GM12892 (cell line): ENCODE data around the gene PCDHB3.
"Not testable (repeated sequence)": the region's sequence is repeated elsewhere in the genome, so short reads cannot be mapped to it uniquely, and the experiment has no call there.

Experiments
- DNase-seq: peaks from one replicate; pipeline ENCODE4 v3.0.0; 2011; ENCODE audit not compliant: insufficient read length
- FAIRE-seq: peaks from 2 replicates; lab custom pipeline; 2011; peaks lifted over from hg19 to GRCh38; lab: Jason Lieb, UNC
- POLR2A ChIP-seq: IDR thresholded peaks from 2 replicates; pipeline ENCODE4 v1.6.1; 2011; ENCODE audit warnings: low read depth, low read length, control low read depth
- POLR2AphosphoS5 ChIP-seq: IDR thresholded peaks from 2 replicates; pipeline ENCODE4 v1.6.1; 2011; ENCODE audit warnings: low read depth, low read length, control low read depth
- TAF1 ChIP-seq: IDR thresholded peaks from 2 replicates; pipeline ENCODE4 v1.6.1; 2011; ENCODE audit warnings: low read depth, mild to moderate bottlenecking, control low read depth, low read length, borderline replicate concordance

The PCDHB3 gene

DNA sequence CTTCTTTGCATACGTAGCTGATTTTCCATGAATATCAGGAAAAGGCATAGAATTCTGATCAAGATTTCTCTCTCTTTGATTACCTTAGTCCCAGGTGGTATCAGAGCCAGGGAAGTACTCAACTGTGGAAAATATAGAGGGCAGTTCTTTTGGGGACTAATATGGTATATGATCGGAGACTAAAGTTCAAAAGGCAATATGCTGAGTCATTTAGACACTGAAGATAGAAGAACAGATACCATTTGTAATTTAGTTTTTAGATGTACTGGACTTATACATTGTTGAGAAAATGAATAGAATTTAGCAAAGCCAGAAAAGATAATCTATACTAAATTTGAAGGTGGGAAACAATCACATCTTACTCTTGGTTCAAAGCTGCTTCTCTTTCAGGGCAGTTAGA, 5.1 kb downstream of the PCDHB3 start:
- TF ChIP-seq POLR2A (no peak), TAF1 (no peak), POLR2AphosphoS5 (no peak)
- FAIRE-seq, result no peak
- DNase-seq, result no peak

DNA sequence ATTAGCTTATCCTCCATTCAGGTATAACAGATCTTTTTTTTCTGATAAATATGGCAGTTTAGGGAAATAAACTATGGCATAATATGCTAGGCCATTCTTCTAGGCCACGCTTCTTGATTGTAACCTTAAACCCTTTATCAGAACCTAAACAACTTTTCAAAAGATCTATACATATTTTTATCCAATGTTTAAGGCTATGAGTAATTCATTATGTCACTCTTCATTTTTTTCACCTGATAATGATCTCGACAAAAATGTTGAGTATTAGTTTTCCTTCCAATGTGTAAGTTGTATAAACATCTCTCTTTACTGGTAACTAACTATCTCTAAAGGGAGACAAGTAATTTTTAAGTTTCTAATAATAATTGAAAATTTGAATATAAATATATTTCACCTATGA, 19.0 kb downstream of the PCDHB3 start:
- FAIRE-seq (no peak), DNase-seq (no peak)
- TF ChIP-seq POLR2A, result no peak
- no peak for TF ChIP-seq TAF1
- TF ChIP-seq POLR2AphosphoS5, result no peak

DNA sequence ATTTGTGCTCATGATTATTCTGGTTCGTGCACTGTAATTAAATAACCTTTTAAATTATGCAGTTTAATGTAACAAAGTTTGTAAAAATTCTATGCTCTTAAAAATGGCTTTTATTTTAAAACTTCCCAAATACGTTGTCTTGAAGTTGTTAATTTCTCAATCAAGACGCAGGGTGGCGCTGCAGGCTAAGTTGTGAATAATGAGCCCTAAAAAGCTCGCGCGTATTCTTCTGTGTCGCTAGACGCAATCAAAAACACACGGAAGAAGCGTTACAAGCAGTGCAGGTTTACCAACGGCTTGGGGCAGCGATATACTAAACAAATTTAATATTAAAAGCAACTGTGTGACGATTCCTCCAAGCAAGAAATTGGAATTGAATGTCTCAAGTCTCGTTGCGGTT, 21.3 kb downstream of the PCDHB3 start, which contains the start of gene PCDHB4:
Gene PCDHB4 (plus strand): TSS at position 256 of the 400 bp plus-strand sequence. CDS start 181 bp downstream, outside the sequence.
- FAIRE-seq (no peak), DNase-seq (no peak)
- no peak for TF ChIP-seq TAF1
- no peak for TF ChIP-seq POLR2AphosphoS5
- no peak for TF ChIP-seq POLR2A

DNA sequence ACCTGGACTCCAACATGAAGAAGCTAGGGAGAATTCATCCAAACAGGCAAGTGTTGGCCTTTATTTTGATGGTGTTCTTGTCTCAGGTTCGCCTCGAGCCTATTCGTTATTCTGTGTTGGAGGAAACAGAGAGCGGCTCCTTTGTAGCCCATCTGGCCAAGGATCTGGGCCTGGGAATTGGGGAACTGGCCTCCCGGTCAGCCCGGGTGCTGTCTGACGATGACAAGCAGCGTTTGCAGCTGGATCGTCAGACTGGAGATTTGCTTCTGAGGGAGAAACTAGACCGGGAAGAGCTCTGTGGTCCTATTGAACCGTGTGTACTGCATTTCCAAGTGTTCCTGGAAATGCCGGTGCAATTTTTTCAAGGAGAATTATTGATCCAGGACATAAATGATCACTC, 21.7 kb downstream of the PCDHB3 start:
- no peak for DNase-seq
- no peak for TF ChIP-seq POLR2AphosphoS5
- no peak for TF ChIP-seq POLR2A
- no peak for TF ChIP-seq TAF1
- FAIRE-seq, result no peak

DNA sequence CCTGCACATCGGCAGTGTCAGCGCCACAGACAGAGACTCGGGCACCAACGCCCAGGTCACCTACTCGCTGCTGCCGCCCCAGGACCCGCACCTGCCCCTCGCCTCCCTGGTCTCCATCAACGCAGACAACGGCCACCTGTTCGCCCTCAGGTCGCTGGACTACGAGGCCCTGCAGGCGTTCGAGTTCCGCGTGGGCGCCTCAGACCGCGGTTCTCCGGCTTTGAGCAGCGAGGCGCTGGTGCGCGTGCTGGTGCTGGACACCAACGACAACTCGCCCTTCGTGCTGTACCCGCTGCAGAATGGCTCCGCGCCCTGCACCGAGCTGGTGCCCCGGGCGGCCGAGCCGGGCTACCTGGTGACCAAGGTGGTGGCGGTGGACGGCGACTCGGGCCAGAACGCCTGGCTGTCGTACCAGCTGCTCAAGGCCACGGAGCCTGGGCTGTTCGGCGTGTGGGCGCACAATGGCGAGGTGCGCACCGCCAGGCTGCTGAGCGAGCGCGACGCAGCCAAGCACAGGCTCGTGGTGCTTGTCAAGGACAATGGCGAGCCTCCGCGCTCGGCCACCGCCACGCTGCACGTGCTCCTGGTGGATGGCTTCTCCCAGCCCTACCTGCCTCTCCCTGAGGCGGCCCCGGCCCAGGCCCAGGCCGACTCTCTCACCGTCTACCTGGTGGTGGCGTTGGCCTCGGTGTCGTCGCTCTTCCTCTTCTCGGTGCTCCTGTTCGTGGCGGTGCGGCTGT, 23.3 kb downstream of the PCDHB3 start:
- DNase-seq, FAIRE-seq: not testable (repeated sequence)

DNA sequence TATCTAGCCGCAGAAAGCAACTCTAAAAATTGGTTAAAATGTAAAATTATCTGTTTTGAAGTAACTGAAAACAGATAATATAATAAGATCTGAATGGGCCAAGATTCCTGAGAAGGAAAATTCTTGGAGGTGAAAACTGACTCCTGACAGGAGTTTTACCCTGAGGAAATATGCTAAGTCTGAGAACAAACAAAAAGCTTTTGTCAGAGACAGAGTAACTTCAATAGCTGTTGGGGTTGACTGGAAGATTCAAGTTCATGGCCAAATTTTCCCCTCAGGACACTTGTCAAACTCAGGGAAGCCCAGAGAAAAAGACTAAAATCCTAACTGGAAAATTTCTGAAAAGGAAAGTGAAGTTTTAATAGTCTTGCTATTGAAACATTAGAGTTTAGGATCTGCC, 27.0 kb downstream of the PCDHB3 start:
- FAIRE-seq, result no peak
- TF ChIP-seq POLR2AphosphoS5, result no peak
- no peak for TF ChIP-seq POLR2A
- no peak for TF ChIP-seq TAF1

DNA sequence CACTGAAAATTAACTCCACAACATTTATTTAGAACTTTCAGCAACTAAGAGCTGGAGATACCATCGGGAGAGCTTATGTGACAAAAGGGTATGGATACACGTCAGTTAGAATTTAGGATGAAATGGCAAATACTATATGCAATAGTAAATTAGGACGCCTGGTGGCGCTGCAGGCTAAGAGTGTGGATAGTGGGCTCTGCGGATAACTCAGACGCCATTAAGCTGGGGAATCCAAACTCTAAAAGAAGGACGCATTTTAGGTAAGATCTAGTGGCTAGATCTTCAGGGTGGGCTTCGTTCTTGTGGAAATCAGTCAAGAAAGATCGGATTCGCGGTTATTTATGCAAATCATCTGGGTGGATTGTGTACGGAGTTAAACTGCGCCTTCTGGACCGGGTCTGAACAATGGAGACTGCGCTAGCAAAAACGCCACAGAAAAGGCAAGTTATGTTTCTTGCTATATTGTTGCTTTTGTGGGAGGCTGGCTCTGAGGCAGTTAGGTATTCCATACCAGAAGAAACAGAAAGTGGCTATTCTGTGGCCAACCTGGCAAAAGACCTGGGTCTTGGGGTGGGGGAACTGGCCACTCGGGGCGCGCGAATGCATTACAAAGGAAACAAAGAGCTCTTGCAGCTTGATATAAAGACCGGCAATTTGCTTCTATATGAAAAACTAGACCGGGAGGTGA, 34.9 kb downstream of the PCDHB3 start, which contains the start of gene PCDHB5:
Gene PCDHB5 (plus strand): TSS at position 177 of the 688 bp plus-strand sequence. CDS start 229 bp downstream, at position 406.
- DNase-seq (no peak), FAIRE-seq (no peak)

More for the DNA sequence above, 27.0 kb downstream of the PCDHB3 start:
- no peak for DNase-seq

DNA sequence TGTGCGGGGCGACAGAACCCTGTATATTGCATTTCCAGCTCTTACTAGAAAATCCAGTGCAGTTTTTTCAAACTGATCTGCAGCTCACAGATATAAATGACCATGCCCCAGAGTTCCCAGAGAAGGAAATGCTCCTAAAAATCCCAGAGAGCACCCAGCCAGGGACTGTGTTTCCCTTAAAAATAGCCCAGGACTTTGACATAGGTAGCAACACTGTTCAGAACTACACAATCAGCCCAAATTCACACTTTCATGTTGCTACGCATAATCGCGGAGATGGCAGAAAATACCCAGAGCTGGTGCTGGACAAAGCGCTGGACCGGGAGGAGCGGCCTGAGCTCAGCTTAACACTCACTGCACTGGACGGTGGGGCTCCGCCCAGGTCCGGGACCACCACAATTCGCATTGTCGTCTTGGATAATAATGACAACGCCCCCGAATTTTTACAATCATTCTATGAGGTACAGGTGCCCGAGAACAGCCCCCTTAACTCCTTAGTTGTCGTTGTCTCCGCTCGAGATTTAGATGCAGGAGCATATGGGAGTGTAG, 35.5 kb downstream of the PCDHB3 start:
- TF ChIP-seq POLR2A (no peak), POLR2AphosphoS5 (no peak), TAF1 (no peak)
- DNase-seq, result no peak
- no peak for FAIRE-seq

More for the DNA sequence above, 34.9 kb downstream of the PCDHB3 start, which contains the start of gene PCDHB5:
- TF ChIP-seq TAF1 (no peak), POLR2AphosphoS5 (no peak)

DNA sequence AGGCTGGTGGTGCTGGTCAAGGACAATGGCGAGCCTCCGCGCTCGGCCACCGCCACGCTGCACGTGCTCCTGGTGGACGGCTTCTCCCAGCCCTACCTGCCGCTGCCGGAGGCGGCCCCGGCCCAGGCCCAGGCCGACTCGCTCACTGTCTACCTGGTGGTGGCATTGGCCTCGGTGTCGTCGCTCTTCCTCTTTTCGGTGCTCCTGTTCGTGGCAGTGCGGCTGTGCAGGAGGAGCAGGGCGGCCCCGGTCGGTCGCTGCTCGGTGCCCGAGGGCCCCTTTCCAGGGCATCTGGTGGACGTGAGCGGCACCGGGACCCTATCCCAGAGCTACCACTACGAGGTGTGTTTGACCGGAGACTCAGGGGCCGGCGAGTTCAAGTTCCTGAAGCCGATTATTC, 37.1 kb downstream of the PCDHB3 start:
- FAIRE-seq, DNase-seq: not testable (repeated sequence)

DNA sequence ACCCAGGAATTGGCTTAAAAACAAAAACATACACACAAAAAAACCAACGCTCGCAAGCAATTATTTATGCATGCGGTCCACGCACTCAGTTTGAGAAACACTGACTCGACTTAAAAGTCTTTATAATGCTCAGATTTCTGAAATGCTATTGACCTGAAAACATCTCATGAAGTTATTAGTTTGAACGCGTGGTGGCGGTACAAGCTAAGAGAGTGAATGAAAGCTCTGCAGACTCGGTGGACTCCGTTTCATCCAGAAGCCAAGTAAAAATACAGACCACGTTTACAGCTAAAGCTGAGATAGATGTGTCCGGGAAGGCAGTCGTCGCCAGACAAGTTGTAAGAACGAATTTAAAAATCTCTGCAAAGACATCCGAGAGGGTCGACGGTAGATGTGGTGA, 49.5 kb downstream of the PCDHB3 start, which contains the start of gene PCDHB6:
Gene PCDHB6 (plus strand): TSS at position 246 of the 400 bp plus-strand sequence. CDS start 201 bp downstream, outside the sequence.
- DNase-seq (no peak), FAIRE-seq (no peak)
- no peak for TF ChIP-seq POLR2A
- no peak for TF ChIP-seq POLR2AphosphoS5
- TF ChIP-seq TAF1, result no peak

DNA sequence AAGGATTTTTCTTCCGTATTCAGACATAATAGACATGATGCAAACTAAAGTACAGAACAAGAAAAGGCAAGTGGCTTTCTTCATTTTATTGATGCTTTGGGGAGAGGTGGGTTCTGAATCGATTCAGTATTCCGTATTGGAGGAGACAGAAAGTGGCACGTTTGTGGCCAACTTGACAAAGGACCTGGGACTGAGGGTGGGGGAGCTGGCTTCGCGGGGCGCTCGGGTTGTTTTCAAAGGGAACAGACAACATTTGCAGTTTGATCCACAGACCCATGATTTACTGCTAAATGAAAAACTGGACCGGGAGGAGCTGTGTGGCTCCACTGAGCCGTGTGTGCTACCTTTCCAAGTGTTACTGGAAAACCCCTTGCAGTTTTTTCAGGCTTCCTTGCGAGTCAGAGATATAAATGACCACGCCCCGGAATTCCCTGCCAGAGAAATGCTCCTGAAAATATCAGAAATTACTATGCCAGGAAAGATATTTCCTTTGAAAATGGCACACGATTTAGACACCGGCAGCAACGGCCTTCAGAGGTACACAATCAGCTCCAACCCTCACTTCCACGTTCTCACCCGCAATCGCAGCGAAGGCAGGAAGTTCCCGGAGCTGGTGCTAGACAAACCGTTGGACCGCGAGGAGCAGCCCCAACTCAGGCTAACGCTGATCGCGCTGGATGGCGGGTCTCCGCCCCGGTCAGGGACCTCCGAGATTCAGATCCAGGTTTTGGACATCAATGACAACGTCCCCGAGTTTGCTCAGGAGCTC, 50.1 kb downstream of the PCDHB3 start:
- no peak for FAIRE-seq
- TF ChIP-seq POLR2A, result no peak
- TF ChIP-seq TAF1, result no peak
- TF ChIP-seq POLR2AphosphoS5, result no peak
- no peak for DNase-seq

DNA sequence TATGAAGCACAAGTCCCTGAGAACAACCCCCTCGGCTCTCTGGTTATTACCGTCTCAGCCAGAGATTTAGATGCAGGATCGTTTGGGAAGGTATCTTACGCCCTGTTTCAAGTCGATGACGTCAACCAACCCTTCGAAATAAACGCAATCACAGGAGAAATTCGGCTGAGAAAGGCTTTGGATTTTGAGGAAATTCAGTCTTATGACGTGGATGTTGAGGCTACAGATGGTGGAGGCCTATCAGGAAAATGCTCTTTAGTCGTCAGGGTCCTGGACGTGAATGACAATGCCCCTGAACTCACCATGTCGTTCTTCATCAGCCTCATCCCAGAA, 50.7 kb downstream of the PCDHB3 start:
- DNase-seq, result no peak
- FAIRE-seq, result no peak
- no peak for TF ChIP-seq TAF1
- TF ChIP-seq POLR2AphosphoS5, result no peak
- no peak for TF ChIP-seq POLR2A

DNA sequence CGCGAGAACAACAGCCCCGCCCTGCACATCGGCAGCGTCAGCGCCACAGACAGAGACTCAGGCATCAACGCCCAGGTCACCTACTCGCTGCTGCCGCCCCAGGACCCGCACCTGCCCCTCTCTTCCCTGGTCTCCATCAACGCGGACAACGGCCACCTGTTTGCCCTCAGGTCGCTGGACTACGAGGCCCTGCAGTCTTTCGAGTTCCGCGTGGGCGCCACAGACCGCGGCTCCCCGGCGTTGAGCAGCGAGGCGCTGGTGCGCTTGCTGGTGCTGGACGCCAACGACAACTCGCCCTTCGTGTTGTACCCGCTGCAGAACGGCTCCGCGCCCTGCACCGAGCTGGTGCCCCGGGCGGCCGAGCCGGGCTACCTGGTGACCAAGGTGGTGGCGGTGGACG, 51.4 kb downstream of the PCDHB3 start:
- FAIRE-seq, DNase-seq: not testable (repeated sequence)

DNA sequence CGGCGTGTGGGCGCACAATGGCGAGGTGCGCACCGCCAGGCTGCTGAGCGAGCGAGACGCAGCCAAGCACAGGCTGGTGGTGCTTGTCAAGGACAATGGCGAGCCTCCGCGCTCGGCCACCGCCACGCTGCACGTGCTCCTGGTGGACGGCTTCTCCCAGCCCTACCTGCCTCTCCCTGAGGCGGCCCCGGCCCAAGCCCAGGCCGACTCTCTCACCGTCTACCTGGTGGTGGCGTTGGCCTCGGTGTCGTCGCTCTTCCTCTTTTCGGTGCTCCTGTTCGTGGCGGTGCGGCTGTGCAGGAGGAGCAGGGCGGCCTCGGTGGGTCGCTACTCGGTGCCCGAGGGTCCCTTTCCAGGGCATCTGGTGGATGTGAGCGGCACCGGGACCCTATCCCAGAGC, 51.8 kb downstream of the PCDHB3 start:
- FAIRE-seq, DNase-seq: not testable (repeated sequence)
